Stimulated activated CD4-positive, alpha-beta T cell treated with anti-CD3 and anti-CD28 coated beads, TNF-alpha, amount 100 ng/mL, for 24 hours (primary cell): Measurements from ENCODE around the gene NUTM2F.
"Not testable (repeated sequence)": the region's sequence is repeated elsewhere in the genome, so short reads cannot be mapped to it uniquely, and the experiment has no call there.

Source experiments
- DNase-seq, 3 experiments: peaks; one replicate each; pipeline ENCODE4 v3.0.0-alpha.2; 2020; ENCODE audit warnings: low read depth in 3 of 3

NUTM2F gene

GRCh38 chr9:94315034-94315984, 13.1 kb downstream of the NUTM2F start:
- DNase-seq: not testable (repeated sequence)

- DNase-seq: no peak
These were observed 25.1 kb downstream of the NUTM2F start for GRCh38 chr9:94303321-94303720.

DNA sequence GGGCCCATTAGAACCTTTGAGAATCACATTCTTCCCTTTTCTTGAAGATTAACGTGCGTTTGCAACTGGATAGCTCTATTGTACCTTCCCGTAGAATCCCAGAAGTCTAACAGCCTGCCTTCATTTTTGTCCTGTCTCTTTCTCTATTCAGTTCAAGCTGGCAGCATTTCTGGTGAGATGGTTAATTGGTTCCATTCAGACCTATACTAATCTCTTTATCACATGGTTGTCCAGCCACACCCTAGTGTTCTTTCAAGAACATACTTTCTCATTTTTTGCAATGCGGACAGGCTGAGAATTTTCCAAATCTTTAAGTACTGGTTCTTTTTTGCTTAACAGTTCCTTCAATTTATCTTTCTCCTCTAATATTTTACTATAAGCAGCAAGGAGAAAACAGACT, 26.0 kb downstream of the NUTM2F start:
- DNase-seq: no peak

DNA sequence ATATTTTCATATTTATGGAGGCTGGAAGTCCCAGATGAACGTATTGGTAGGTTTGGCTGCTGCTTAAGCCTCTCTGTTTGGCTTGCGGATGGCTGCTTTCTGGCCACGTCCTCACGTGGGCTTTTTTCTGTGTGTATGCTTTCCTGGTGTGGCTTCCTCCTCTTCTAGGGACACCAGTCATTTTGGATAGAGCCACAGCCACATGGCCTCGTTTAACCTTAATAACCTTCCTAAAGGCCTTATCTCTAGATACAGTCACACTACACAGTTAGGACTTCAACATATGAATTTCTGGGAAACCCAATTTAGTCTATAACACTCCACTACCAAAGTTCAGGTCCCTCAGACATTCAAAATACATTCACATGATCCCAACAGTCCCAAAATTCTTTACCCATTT, 26.9 kb downstream of the NUTM2F start:
- no peak for DNase-seq

DNA sequence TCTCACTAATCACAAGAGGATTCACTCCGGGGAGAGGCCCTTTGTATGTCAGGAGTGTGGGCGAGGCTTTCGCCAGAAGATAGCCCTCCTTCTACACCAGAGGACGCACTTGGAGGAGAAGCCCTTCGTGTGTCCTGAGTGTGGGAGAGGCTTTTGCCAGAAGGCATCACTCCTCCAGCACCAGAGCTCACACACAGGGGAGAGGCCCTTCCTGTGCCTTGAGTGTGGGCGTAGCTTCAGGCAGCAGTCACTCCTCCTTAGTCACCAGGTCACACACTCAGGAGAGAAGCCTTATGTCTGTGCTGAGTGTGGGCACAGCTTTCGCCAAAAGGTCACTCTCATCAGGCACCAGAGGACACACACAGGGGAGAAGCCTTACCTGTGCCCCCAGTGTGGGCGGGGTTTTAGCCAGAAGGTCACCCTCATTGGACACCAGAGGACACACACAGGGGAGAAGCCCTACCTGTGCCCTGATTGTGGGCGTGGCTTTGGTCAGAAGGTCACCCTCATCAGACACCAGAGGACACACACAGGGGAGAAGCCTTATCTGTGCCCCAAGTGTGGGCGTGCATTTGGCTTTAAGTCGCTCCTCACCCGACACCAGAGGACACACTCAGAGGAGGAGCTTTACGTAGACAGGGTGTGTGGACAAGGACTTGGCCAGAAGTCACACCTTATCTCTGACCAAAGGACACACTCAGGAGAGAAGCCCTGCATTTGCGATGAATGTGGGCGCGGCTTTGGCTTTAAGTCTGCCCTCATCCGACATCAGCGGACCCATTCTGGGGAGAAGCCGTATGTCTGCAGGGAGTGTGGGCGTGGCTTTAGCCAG, 27.8 kb downstream of the NUTM2F start:
- DNase-seq: no peak

DNA sequence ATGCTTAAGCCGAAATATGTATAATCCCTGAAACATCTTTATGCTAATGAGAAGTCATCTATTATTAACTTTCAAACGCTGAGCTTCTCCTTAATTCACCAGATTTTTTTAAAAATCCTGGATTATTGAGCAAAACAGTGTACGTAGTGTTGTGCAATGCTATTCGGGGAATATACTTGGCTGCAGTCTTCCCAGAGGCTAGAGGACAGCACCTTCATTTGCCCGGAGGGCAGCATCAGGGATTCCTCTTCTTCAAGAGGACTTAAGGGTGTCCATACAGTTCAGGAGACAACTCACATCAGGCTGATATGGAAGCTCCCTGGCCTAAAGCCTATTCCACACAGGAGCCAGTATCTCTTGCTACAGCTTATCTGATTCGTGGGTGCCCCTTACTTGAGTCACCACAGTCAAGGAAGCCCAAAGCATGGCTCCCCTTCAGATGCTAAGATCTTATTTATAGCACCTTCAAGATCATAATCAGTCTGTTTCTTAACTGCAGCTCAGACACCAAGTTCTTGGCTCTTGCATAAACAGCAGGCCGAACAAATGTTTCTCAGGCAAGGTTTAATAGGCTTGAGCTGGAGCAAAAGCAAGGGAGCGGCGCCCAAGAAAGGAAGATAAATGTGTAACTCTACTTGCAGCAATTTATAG, 29.4 kb downstream of the NUTM2F start:
- DNase-seq: no peak

DNA sequence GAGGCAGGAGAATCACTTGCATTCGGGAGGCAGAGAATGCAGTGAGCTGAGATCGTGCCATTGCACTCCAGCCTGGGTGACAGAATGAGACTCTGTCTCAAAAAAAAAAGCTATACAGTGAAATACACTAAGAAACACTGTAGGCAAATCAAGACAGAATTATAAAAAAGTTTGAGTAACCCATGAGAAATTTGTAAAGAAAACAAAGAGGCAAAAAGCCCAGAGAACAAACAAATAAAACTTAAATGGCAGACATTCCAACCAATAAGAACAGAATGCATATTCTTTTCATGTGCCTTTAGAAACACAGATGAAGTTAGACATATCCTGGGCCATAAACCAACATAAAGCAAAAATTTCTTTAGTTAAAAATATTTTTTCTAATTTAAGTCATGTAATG, 38.8 kb downstream of the NUTM2F start:
- DNase-seq: no peak

DNA sequence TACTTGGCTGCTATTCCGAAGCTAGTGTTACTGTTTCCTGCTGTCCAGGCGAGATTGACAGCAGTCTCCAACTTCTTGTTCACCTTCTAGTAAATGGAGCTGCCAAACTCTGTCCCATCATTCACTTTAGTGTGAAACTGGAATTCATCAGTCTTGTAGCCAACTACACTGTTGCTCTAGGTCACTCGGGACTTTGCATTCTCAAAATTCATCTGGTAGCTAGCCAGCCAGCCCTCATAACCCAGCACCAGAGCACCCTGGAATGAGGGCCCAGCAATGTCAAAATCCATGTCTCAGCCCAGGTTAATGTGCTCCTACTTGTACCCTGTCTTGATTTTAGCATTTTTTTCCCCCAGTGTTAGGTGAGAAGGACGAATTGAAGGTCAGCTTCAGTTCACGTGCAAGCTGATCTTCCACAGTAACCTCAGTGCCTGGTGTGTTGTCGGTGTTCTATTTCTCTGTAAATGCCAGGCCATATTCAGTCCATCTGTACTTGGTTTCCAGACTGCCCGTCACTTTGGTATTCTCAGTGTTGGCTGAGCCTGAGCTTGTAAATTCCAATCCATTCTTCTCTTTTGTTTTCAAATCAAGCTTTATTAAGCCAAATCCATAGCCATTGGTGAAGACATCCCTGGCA, 40.4 kb downstream of the NUTM2F start:
- no peak for DNase-seq

DNA sequence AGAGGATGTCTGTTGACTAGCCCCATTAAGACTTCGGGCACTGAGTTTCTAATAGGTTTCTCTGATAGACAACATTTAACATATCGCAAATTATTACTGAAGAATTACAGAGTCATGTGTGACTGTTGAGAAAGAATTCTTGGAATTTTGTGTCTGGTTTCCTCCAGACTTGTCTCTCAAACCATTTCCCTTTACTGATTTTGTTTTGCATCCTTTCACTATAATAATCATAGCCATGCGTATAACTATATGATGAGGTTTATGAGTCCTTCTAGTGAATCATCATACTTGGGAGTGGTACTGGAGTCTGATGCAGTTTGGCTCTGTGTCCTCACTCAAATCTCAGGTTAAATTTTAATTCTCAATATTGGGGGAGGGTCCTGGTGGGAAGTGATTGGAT, 42.3 kb downstream of the NUTM2F start:
- no peak for DNase-seq

- DNase-seq: no peak
These were observed 47.3 kb downstream of the NUTM2F start for GRCh38 chr9:94281101-94281500.

DNA sequence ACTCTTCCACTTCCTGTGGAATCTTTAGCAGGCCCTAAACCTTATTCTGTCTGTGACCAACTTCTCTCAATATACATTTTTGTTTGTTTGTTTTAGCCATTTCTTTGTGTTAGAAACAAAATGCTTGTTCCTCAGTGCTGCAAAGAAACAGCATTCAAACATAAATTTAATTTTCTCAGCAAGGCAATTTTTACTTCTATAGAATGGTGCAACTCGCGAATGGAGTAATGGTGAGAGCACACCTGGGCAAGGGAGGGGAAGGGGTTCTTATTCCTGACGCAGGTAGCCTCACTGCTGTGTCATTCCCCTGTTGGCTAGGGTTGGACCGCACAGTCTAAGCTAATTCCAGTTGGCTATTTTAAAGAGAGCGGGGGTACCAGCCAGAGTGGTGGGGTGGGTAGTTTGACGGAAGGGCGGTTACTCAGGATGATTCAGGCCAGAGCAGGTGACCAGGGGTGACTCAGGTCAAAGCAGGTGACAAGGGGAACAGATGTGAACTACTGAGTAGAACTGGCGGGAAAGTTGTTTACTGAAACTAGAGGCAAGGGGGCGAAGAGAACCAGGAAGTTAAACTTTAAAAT, 47.9 kb downstream of the NUTM2F start:
- DNase-seq: no peak

- no peak for DNase-seq
These were observed 50.4 kb downstream of the NUTM2F start for GRCh38 chr9:94277885-94278536.

DNA sequence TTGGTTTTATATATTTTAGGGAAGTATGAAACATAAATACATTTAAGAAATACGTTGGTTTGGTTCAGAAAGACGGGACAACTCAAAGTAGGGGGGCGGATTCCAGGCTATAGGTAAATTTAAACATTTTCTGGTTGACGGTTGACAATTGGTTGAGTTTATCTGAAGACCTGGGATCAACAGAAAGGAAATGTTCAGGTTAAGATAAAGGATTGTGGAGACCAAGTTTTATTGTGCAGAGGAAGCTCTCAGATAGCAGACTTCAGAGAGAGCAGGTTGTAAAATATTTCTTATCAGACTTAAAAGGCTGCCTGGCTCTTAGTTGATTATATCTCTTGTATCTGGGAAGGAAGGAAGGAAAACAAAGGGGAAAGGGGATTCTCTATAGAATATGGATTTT, 51.4 kb downstream of the NUTM2F start:
- not testable (repeated sequence) for DNase-seq

DNA sequence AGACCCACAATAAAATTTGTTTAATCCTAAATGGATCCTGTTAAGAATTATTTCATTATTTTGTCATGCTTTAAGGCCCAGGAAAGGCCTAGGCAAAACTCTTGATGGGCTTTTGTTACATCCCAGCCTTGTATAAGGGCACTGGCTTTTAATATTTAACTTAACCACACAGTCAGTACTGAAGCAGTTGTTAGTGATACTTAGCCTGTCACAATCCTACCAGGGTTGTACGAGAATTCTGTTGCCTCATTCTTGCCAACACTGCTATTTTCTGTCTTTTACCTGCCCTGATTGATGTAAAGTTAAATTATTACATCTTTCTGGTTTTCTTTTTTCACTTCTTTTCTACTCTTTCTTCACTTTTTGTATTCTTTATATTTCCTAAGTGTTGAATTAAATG, 58.4 kb downstream of the NUTM2F start:
- DNase-seq: no peak

DNA sequence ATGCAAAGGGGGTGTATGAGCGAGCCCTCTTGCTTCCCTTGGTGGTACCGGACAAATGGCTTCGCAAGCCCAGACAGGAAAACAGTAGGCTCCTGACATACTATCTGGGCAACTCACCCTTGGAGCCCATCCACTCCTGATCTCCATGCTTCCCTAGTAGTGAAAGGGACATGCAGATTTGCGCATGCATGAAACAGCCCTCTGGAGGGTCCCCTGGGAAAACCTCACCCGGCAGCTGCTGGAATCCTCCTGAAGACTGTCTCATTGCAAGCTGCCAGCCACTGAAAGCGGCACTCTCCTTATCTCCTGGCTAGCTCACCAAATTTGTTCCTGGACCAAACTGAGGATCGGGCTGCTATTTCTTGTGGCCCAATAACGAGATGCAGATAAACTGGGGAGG, 59.2 kb downstream of the NUTM2F start:
- DNase-seq: no peak
